Measurements from ENCODE around the gene ADGRV1.

The ADGRV1 gene

GRCh38 chr5:91091471-91092234 lies 533.1 kb downstream of the ADGRV1 start:
- Mint-ChIP-seq H3K4me3 (no peak overlapping the region), H3K27me3 (no peaks in the 10 kb centered on the region), H3K4me1 (peaks cover 10% of the 10 kb centered on the region), H3K27ac (no peak overlapping the region), H3K9me3 (no peaks in the 10 kb centered on the region)
- DNase-seq, result no peak
- no peak for ATAC-seq

- Mint-ChIP-seq H3K4me1 (peaks cover 10% of the 10 kb centered on the region), H3K4me3 (no peak overlapping the region), H3K27ac (no peak overlapping the region), H3K27me3 (no peaks in the 10 kb centered on the region), H3K9me3 (no peaks in the 10 kb centered on the region)
- DNase-seq (no peak), ATAC-seq (no peak)
These were observed 534.5 kb downstream of the ADGRV1 start for GRCh38 chr5:91092859-91093783.

GRCh38 chr5:91095313-91095712 lies 536.7 kb downstream of the ADGRV1 start:
- Mint-ChIP-seq H3K4me3 (no peak overlapping the region), H3K27ac (no peak overlapping the region), H3K27me3 (no peaks in the 10 kb centered on the region), H3K9me3 (no peaks in the 10 kb centered on the region), H3K4me1 (peaks cover 10% of the 10 kb centered on the region)
- DNase-seq (no peak), ATAC-seq (no peak)

- no peak for ATAC-seq
These were observed 537.3 kb downstream of the ADGRV1 start for GRCh38 chr5:91095786-91096385.

GRCh38 chr5:91098541-91098940 lies 539.9 kb downstream of the ADGRV1 start:
- no peaks in the 10 kb centered on the region for H3K9me3 Mint-ChIP-seq
- no peak for ATAC-seq
- no peaks in the 10 kb centered on the region for H3K27me3 Mint-ChIP-seq
- H3K27ac Mint-ChIP-seq, result no peak overlapping the region
- no peak overlapping the region for H3K4me3 Mint-ChIP-seq
- H3K4me1 Mint-ChIP-seq, result no peaks in the 10 kb centered on the region
- no peak for DNase-seq

More at GRCh38 chr5:91095786-91096385, 537.3 kb downstream of the ADGRV1 start:
- no peak overlapping the region for H3K4me3 Mint-ChIP-seq
- H3K27me3 Mint-ChIP-seq, result no peaks in the 10 kb centered on the region
- no peaks in the 10 kb centered on the region for H3K9me3 Mint-ChIP-seq
- H3K27ac Mint-ChIP-seq, result no peak overlapping the region
- no peak for DNase-seq
- peaks cover 4% of the 10 kb centered on the region for H3K4me1 Mint-ChIP-seq

- no peak overlapping the region for H3K27ac Mint-ChIP-seq
- H3K9me3 Mint-ChIP-seq, result peaks cover 0 to 15% of the 10 kb centered on the region in 2 donors
- no peaks in the 10 kb centered on the region for H3K27me3 Mint-ChIP-seq
These were observed 543.2 kb downstream of the ADGRV1 start for GRCh38 chr5:91101600-91102379.

GRCh38 chr5:91103353-91104061 lies 544.9 kb downstream of the ADGRV1 start:
- ATAC-seq (no peak), DNase-seq (no peak)

More at GRCh38 chr5:91101600-91102379, 543.2 kb downstream of the ADGRV1 start:
- H3K4me3 Mint-ChIP-seq, result no peak overlapping the region
- ATAC-seq (peak; percentile 92), DNase-seq (peak; percentile 49 to 50)
- H3K4me1 Mint-ChIP-seq, result no peaks in the 10 kb centered on the region

GRCh38 chr5:91104062-91104448 lies 545.5 kb downstream of the ADGRV1 start:
- ATAC-seq, result no peak
- H3K4me3 Mint-ChIP-seq, result no peak overlapping the region
- no peaks in the 10 kb centered on the region for H3K27me3 Mint-ChIP-seq
- no peaks in the 10 kb centered on the region for H3K4me1 Mint-ChIP-seq
- H3K9me3 Mint-ChIP-seq, result peaks cover 0 to 17% of the 10 kb centered on the region in 2 donors
- no peak overlapping the region for H3K27ac Mint-ChIP-seq
- no peak for DNase-seq

More at GRCh38 chr5:91103353-91104061, 544.9 kb downstream of the ADGRV1 start:
- Mint-ChIP-seq H3K27me3 (no peaks in the 10 kb centered on the region), H3K9me3 (peaks cover 0 to 17% of the 10 kb centered on the region in 2 donors), H3K4me1 (no peaks in the 10 kb centered on the region), H3K27ac (no peak overlapping the region), H3K4me3 (no peak overlapping the region)

GRCh38 chr5:91106842-91107511 lies 548.4 kb downstream of the ADGRV1 start:
- Mint-ChIP-seq H3K9me3 (peaks cover 0 to 17% of the 10 kb centered on the region in 2 donors), H3K27me3 (no peaks in the 10 kb centered on the region), H3K4me1 (no peaks in the 10 kb centered on the region), H3K27ac (no peak overlapping the region), H3K4me3 (no peak overlapping the region)
- ATAC-seq, result no peak
- DNase-seq, result no peak

- Mint-ChIP-seq H3K9me3 (peaks cover 0 to 17% of the 10 kb centered on the region in 2 donors), H3K4me3 (no peak overlapping the region), H3K27me3 (no peaks in the 10 kb centered on the region), H3K4me1 (peaks cover 4% of the 10 kb centered on the region), H3K27ac (no peak overlapping the region)
- no peak for ATAC-seq
- DNase-seq, result no peak
These were observed 551.0 kb downstream of the ADGRV1 start for GRCh38 chr5:91109634-91110033.

- no peak overlapping the region for H3K27ac Mint-ChIP-seq
- peaks cover 6% of the 10 kb centered on the region for H3K4me1 Mint-ChIP-seq
- no peak overlapping the region for H3K4me3 Mint-ChIP-seq
- peaks cover 0 to 12% of the 10 kb centered on the region in 2 donors for H3K9me3 Mint-ChIP-seq
- H3K27me3 Mint-ChIP-seq, result no peaks in the 10 kb centered on the region
- ATAC-seq (no peak), DNase-seq (no peak)
These were observed 552.1 kb downstream of the ADGRV1 start for GRCh38 chr5:91110686-91111085.

GRCh38 chr5:91111473-91112238 lies 553.1 kb downstream of the ADGRV1 start:
- DNase-seq (no peak), ATAC-seq (no peak)
- no peaks in the 10 kb centered on the region for H3K27me3 Mint-ChIP-seq
- H3K4me1 Mint-ChIP-seq, result peaks cover 6% of the 10 kb centered on the region
- peaks cover 0 to 3% of the 10 kb centered on the region in 2 donors for H3K9me3 Mint-ChIP-seq
- no peak overlapping the region for H3K27ac Mint-ChIP-seq
- H3K4me3 Mint-ChIP-seq, result no peak overlapping the region

- peak overlapping the region in 1 of 2 donors; percentile 27 for H3K27ac Mint-ChIP-seq
- no peak for ATAC-seq
- H3K4me3 Mint-ChIP-seq, result no peak overlapping the region
- no peaks in the 10 kb centered on the region for H3K27me3 Mint-ChIP-seq
- no peaks in the 10 kb centered on the region for H3K9me3 Mint-ChIP-seq
- no peak for DNase-seq
- H3K4me1 Mint-ChIP-seq, result peaks cover 6% of the 10 kb centered on the region
These were observed 556.1 kb downstream of the ADGRV1 start for GRCh38 chr5:91114658-91115057.
